Choroid plexus epithelial cell (primary cell): ENCODE results near the gene FITM1.

ENCODE experiments used
- DNase-seq: peaks from one replicate; pipeline ENCODE4 v3.0.0-alpha.2; 2010; ENCODE audit warnings: low read depth
- H3K4me3 ChIP-seq: 2 replicates; pipeline ENCODE4 v1.5.1; 2011; ENCODE audit warnings: low read depth, mild to moderate bottlenecking, control low read depth, low read length, moderate library complexity
- CTCF ChIP-seq: conservative IDR thresholded peaks from 2 replicates; pipeline ENCODE4 v1.5.1; 2011; ENCODE audit warnings: low read depth, mild to moderate bottlenecking, control low read depth, inconsistent platforms, low read length, moderate library complexity

FITM1 gene

GRCh38 chr14:24106672-24107271 lies 23.7 kb upstream of the FITM1 start:
- TF ChIP-seq CTCF = no peak
- no peak for DNase-seq
- no peak overlapping the region for H3K4me3 ChIP-seq

- H3K4me3 ChIP-seq = no peak overlapping the region
- no peak for DNase-seq
- TF ChIP-seq CTCF = no peak
These were observed 22.1 kb upstream of the FITM1 start for GRCh38 chr14:24108336-24108874.

GRCh38 chr14:24110060-24110459 lies 20.4 kb upstream of the FITM1 start:
- TF ChIP-seq CTCF = no peak
- H3K4me3 ChIP-seq = no peak overlapping the region
- no peak for DNase-seq

- no peak overlapping the region for H3K4me3 ChIP-seq
- DNase-seq = no peak
- TF ChIP-seq CTCF = no peak
These were observed 19.9 kb upstream of the FITM1 start for GRCh38 chr14:24110523-24110922.

GRCh38 chr14:24113379-24113800 lies 17.1 kb upstream of the FITM1 start:
- no peak for DNase-seq

GRCh38 chr14:24113801-24114531 lies 16.5 kb upstream of the FITM1 start:
- TF ChIP-seq CTCF = no peak
- peak overlapping the region; percentile 85 for H3K4me3 ChIP-seq
- DNase-seq = peak; percentile 82

More at GRCh38 chr14:24113379-24113800, 17.1 kb upstream of the FITM1 start:
- H3K4me3 ChIP-seq = peak overlapping the region; percentile 85
- no peak for TF ChIP-seq CTCF
